HG03342 (cell line): ENCODE data around the gene BCOR.

Source experiments
- ATAC-seq: cut with Tn5 transposase; IDR thresholded peaks from one replicate; pipeline ENCODE4 v1.9.1; 2021; ENCODE audit warnings: mild to moderate bottlenecking, moderate library complexity; ENCODE audit not compliant: unreplicated experiment

The BCOR gene

DNA sequence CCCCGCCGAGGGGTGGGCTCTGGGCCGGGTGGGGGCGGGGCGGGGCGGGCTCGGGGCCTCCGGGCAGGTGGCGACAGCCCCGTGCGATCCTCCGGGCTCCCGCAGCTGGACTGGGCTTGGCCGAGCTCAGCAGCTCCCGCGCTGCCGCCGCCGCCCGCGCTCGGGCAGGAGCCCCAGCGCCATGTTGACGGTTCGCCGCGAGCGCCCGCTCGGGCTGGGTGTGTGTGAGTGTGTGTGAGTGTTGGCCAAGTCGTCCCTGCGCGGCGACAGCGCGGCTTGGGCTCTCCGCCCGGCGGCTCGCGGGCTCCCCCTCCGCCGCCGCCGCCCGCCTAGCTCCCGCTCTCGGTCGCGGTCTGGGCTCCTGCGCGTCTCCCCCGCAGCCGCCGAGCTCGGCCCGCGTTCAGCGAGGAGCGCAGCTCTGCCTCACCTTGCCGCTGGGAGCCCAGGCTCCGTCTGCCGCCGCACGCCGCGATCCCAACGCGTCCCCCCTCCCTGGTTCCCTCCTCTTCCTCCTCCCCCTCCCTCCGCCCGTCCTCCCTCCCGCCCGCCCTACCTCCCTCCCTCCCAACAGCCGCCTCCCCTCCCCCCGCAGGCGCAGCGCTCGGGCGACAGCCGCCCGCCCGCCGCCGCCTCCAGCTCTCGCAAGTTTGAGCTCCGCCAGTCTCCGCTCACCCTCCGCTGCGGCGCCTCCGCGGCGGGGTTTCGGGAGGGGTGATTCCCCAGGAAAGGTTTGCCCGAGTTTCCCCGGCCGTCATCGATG lies at the start of gene BCOR:
Gene BCOR, minus strand, starts transcription at position 455 of the 760 bp plus-strand sequence. CDS start 20,029 bp downstream, outside the sequence.
- ATAC-seq: peak; percentile 29

DNA sequence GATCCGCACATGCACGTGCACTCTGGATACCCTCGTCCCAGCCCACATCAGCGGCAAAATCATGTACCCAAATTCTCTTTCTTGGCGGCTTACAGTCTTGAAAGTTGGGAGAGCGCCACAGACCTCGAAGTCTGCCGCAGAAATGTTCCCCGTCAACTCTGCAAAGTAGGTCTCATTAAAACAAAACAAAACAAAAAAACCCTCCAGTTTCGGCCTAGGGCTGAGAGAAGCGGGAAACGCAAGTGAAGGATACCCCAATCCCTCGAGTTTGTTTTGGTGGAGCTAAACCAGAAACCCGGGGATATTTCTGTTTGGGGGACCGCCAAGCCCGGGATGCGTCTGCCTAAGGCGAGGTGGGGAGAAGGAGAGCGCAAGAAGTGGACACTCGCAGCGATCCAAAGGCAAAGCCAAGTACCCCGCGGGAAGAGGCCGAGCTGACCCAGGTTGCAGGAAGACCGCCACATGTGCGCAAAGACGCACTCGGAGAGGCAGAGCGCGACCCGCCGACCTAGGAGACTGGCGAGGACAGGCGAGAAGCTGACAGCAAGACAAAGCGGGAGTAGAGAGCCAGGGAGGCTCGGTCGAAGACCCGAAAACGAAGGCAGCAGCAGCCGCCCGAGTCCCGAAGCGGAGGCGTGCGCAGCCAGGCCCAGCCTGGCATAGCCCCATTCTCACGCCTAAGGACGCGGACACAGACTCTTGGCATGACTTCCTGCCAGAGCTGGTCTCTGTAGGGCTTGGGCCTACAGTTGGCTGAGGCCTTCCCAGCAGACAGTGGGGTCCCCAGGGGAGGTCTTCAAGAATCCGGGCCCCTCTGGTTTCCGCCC lies 49.6 kb upstream of the BCOR start:
- no peak for ATAC-seq

DNA sequence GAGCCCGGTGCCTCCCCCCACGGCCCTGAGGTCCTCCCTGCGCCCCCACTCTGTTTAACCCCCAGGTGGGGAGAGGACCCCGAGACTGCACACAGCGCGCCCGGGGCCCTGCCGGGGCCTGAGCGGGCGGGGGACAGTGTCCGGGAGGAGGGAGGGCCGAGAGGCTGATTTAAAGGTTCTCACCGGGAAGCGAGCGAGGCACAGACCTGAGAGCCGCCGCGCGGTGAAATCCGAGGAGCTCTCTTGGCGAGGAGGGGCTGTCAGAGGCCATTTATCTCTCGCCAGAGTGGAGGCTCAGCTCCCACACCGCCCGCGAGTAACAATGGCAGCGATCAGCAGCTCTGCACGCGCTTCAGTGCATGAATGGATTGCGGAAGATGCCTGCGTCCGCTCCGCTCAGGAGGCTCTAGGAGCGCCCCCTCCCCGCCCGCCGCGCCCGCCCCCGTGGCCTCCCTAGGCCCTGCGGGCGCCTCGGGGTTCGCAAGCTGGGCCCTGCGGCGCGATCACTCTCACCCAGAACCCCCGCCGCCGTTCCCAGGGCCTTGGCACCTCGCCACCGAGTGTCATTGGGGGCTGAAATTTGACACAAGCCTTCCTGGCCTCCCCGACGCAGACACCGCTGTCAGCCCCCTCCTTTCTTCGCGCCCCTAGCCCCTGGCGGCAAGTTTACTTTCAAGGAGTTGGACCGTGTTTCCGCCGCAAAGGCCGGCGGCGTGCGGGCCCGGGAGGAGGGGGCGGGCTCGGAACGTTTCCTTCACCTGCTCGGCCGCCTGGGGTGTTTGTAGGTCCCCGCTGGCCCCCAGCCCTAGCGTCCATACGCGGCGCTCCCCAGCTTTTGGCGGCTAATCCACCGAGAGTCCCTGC lies 48.7 kb upstream of the BCOR start:
- no peak for ATAC-seq

DNA sequence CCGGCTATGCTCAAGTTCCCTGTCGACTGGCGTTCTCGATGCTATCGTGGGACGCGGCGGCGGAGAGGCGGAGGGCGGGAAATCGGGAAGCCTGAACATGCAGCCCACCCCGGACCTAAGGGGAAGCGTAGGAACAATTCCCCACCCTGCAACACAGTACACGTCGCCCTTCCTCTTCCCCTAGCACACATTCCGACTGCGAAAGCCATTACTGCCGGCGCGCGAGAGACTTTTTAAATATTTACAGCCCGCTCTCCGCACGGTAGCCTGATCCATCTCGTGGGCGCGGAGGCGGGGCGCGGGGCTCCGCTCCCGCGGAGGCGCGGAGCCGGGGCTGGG lies 48.1 kb upstream of the BCOR start:
- ATAC-seq: no peak

DNA sequence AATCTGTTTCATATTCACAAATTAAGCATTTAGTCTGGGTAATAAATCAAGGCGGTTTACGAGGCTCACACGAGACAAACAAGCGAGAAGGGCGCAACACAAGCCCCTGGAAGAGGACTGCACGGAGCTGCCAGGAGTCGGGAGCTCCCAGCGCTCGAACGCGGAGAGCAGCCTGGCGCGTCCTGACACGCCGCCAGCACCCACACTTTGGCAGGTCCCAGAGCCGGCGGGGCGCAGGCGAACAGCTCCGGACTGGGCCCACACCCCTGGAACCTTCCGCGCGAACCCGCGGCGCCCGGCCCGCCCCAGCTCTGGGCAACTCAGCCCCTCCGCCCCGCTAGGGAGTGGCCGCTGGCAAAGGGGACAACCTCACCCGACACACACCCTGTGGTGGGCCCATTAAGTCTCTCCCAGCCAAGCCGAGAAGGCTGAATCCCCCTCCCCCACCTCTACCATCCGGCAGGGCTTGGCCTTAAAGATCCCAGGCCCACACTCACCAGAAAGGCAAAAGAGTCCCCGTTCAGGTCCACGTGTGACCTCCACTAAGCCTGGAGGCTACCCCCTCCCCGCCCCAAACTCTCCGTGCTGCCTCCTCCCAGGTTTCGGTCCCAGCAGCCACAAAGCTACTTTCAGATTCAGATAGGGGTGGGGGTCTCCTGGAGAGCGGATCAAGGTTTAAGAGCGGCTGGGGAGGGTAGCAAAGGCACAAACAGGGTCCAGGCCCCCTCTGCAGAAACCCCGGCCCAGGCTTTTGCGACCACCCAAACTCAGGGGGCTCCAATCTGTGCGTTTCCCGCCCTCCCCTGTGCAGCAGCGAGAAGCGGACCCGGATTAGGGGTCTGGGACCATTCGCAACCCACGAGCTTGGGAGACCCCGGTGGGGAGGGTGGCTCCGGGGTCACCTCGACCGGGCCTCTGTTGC lies 47.5 kb upstream of the BCOR start:
- ATAC-seq: no peak

DNA sequence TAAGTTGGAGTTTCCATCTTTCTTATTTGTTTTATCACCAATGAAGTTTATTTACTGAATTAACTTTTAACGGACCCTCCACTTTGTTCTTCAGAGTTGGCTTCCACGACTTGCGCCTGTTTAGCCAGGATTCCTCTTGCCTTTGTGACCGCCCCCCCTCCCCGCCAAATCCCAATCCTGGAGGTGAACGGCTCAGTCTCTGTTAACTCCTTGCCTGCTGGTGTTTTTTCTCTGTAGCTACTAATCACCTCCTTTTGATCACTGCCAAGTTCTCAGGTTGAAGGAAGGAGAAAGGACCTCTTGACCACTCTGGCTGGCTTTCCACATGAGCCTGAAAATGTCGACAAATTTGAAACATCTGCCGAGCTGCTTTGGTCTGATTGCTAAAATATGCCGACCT lies 46.8 kb upstream of the BCOR start:
- ATAC-seq: no peak

DNA sequence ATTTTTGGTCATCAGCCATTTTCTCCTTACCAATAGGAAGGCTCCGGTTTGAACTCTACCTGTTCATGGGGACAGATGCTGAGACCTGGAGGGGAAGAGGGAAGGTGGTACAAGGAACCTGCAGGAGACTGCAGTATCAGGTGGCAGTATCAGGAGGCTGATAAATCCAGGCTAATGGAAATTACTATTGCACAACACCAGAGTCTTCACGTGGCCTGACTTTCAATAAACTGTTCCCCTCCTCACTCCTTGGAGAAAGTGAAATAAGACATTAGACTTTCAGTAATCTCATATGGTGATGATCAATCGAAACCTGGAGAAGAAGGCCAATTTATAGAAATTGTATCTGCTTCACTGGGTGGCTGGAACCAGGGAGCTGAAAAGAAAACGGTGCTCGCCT lies 46.2 kb upstream of the BCOR start:
- ATAC-seq: no peak

DNA sequence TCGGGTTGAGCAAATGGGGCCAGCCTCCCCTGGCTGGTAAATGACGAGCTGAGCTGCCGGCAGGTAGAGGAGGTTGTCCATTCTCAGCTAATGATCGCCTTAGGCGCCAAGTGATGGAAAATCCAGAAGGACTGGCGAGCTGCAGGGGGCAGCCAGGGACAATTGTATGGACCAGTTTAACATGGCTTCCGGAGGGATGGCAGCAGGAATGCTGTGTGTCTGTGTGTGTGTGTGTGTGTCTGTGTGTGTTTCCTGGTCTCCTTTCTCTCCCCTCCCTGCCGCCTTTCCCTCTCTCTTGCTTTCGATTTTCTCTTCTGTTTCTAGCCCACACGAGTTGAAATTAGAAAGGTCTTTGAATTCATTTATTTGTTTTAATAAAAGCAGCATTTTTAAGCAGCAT lies 45.2 kb upstream of the BCOR start:
- no peak for ATAC-seq

DNA sequence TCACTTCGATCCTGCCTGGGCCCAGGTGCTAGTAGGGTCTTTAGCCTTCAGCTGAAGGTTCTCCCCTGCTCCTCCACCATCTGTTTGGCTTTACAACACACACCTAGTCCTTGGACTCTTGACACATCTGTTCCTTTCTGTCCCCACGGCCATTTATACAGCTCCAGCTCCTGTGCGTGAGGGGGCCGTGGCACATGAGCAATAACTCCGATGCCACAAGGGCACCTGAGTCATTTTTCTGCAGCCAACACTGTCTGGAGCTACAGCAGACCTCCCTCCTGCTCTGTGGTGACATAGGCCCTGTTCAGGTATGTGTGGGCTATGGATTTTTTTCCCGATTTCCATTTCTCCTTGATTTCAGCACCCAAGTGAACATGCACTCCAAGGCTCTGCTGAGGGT lies 44.7 kb upstream of the BCOR start:
- no peak for ATAC-seq

DNA sequence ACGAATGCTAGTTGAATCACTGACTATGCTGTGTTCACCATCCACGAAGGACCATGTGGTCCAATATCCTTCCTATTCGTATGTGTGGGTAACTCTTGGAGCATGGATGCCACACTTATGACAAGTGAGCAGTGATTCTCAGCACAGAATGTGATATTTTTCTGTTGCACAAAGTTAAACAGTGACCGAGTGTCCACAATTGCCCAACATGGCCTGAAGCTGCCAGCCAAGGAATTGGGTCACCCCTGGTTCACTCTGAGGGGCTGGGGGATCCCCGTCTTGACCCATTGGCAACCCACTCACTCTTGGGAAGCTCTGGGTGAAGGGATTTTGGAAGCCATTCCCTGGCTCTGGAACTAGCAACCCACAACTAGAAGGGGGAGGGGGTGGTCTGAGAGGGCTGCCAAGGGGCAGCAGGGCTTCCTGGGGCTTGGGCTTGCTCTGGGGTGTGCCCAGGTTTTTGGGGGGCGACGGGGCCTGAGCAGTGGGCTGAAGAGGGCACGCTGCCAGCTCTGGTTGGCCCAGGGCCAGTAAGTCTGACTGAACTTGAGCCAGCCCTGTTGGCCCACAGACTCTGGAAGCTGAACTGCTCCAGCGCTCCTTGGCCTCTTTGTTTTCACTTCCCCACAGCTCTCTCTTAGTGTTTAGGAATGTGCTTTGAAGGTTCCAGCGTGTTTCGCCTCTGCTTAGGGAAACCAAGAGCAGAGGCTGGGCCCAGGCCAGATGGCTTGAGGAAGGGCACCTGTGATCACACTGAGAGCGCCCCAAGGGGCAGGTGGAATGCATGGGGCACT lies 43.1 kb upstream of the BCOR start:
- no peak for ATAC-seq

DNA sequence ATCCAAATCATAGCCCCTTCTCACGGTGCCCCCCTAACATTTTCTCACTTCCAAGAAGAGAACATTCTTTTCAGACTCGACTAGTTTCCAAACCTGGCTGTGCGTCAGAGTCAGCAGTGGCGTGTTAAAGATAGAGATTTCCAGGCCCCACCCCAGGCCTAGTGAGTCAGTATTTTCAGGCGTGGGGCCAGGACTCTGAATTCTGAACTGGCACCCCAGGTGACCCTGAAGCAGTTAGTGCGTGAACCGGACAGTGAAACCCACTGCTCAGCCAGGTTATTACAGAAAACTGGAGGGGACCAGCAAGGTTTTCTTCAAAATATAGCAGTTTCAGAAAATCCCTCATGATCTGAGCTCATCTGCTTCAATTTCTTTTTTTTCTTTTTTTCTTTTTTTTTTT lies 35.0 kb upstream of the BCOR start:
- no peak for ATAC-seq

DNA sequence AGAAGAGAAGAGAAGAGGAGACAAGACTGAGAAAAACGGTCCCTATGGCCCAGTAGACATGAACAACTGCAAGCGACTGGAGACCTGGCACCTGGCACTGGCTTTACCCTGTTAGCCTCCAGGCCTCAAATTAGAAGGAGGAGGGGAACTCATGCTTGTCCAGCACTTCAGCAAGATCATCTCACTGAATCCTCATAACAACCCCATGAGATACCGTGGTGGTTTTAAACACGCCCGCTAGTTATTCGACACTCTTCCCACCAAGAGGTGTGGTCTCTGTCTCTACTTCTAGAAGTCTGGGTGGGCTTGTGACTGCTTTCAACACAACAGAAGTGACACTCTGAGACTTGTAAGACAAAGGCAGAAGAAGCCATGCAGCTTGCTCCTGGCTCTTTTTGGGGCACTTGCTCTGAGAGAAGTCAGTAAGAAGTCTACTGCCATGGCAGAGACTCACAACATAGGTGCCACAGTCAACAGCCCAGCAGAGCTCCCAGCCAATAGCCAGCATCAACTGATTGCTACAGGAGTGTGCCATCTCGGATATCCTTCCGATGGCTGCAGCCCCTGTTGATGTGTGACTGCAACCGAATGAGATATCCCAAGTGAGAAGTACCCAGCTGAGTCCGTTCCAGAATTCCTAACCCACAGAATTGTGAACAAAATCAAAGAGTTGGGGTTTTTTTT lies 34.0 kb upstream of the BCOR start:
- no peak for ATAC-seq

DNA sequence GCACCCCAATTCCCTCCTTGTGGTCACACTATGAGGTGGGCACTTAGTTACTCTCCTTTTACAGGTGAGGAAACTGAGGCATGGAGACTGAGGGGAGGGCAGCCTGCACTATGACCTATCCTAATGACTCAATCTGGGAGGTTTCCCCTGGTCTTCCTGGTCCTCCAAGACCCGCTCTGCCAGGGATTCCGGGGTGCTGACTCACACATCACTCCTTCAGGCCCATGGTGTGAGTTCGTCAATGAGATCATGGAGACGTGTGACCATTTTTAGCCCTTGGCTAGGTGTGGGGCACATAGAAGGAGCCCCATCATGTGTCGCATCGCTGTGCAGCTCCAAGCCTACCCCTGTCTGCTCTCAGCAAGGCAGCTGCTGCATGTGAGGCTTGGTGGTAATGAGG lies 32.4 kb upstream of the BCOR start:
- ATAC-seq: no peak

DNA sequence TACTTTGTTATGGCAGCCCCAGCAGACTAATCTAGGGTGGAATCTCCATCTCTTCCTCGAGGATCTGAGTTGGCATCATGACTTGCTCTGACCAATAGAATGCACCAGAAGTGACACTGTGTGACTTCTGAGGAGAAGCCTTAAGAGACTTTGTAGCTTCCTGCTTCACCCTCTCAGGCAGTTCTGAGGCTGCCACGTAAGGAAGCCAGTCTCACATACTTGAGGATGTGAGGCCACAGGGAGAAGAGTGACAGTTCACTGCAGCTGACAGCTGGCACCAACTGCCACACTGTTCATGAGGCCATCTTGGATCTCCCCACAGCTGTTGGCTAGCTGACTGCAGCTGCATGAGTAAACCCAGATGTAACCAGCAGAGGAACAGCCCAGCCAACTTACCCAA lies 29.3 kb upstream of the BCOR start:
- no peak for ATAC-seq

DNA sequence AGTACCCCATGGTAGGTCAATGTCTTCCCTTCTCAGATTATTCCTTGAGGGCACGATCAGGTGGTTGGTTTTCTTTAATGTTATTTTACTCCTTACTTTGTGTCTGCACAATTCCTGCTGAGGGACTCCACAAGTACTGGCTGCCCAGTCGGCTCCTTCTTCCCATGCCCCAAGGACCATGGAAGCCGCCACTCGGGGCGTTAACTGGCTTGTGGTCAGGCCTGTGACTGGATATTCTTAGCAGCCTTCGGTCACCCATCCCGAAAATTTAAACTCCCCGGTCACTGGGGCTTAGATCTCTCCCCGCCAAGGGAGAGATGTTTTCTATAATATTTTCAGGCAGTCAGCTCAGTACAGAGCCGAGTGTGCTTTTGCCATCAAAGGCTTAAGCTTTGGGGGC lies 24.7 kb upstream of the BCOR start:
- no peak for ATAC-seq

DNA sequence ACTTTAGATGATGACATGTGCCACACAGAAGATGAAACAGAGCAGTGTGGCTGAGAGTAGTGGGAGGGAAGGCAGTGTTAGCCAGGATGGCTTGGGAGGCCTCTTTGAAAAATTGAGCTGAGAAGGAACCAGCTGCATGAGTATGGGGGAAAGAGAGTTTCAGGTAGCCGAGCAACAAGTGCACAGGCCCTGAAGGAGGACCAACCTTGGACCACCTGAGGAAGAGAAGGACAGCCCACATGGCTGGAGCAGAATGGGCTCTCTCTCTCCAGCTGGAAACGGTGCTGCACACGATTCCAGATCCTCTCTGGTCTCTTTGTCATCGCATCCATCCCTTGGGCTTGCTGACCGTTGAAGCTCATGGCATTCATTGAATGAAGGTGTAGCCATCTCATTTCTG lies 23.9 kb upstream of the BCOR start:
- no peak for ATAC-seq

DNA sequence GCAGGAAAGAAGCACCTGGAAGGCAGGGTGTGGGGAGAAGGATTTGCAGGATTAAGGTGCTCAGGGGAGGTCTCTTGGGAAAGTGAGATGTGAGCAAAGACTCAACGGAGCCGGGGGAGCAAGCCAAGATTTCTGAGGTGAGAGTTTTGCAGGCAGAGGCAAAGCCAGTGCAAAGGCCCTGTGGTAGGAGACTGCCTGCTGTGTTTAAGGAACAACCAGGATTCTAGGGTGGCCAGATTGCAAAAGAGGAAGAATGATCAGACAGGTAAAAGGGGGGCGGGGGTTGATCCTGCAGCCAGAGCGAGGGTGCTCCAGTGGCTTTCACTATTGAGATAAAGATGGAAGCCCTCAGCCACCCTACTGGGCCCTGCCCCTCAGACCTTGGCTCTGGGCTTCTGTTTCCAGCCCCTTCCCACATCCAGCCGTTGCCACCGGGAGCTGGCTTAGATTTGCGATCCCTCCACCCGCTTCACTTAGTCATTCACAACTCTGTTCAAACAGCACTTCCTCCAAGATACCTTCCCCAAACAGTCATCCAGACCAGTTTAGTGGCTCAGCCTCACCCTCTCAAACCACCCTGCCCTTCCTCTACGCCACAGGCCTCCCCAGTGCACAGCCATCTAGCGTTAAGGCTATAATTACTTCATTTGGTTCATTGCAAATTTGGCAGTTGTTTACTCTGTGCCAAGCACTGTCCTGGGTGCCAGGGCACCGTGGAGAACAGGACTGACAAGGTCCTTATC lies 23.3 kb upstream of the BCOR start:
- no peak for ATAC-seq

DNA sequence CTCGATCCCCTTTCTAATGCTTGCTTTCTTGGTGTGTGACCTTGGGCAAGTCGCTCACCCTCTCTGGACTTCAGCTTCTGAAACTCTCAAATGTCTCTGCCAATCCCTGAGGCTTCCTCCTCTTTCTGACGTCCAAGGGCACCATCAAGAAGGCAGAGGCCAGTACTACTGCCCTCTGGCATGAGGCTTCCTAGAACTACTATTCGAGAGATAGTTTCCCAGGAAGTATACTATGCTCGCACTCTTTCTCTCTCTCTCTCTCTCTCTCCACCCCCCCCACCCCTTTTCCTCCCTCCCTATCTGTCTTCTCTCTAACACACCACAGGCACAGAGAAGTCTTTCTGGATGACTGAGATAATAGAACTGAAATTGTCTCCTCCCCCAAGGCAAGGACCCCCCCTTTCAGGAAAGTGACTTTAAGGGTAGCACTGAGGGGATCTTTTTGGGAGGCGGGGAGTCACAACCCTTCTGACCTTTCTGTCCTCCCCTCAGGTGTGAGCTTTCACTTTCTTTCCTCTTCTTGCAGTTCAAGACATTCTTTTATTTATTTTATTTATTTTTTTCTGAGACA lies 20.0 kb upstream of the BCOR start:
- no peak for ATAC-seq
